Mesenchymal stem cell (in vitro differentiated cells and primary cell): ENCODE data around the gene VPS37C.

Experiments used
- DNase-seq: peaks from one replicate; pipeline ENCODE4 v3.0.0-alpha.2; 2013
- H2AFZ ChIP-seq: one replicate; pipeline ENCODE4 v1.6.1; 2013; ENCODE audit warnings: low read depth, mild to moderate bottlenecking, control low read depth, inconsistent platforms, low read length, moderate library complexity
- H2AK5ac ChIP-seq: 2 replicates; pipeline ENCODE4 v1.6.1; 2013; ENCODE audit warnings: low read length, moderate library complexity, mild to moderate bottlenecking, inconsistent platforms; ENCODE audit not compliant: severe bottlenecking
- H2BK120ac ChIP-seq: one replicate; pipeline ENCODE4 v1.6.1; 2013; ENCODE audit warnings: low read depth, mild to moderate bottlenecking, inconsistent platforms, low read length, moderate library complexity
- H2BK12ac ChIP-seq, 2 experiments: one replicate each; pipeline ENCODE4 v1.6.1; 2013; ENCODE audit warnings: inconsistent platforms in 2 of 2, low read length in 2 of 2, mild to moderate bottlenecking in 2 of 2, moderate library complexity in 2 of 2, control low read depth in 1 of 2
- H2BK15ac ChIP-seq: one replicate; pipeline ENCODE4 v1.6.1; 2013; ENCODE audit warnings: mild to moderate bottlenecking, low read depth, inconsistent platforms; ENCODE audit not compliant: poor library complexity, severe bottlenecking
- H2BK5ac ChIP-seq: 2 replicates; pipeline ENCODE4 v1.6.1; 2013; ENCODE audit warnings: low read depth, mild to moderate bottlenecking, low read length, control low read depth, inconsistent platforms; ENCODE audit not compliant: poor library complexity, severe bottlenecking
- H3K14ac ChIP-seq, 2 experiments: one replicate each; pipeline ENCODE4 v1.6.1; 2013; ENCODE audit warnings: inconsistent platforms in 2 of 2, low read length in 2 of 2, control low read depth in 1 of 2, mild to moderate bottlenecking in 1 of 2, moderate library complexity in 1 of 2
- H3K18ac ChIP-seq, 2 experiments: one replicate each; pipeline ENCODE4 v1.6.1; 2013; ENCODE audit warnings: inconsistent platforms in 2 of 2, low read length in 2 of 2, control low read depth in 1 of 2, low read depth in 1 of 2, mild to moderate bottlenecking in 1 of 2
- H3K23ac ChIP-seq, 2 experiments: one replicate each; pipeline ENCODE4 v1.6.1; 2013; ENCODE audit warnings: inconsistent platforms in 2 of 2, low read length in 2 of 2, mild to moderate bottlenecking in 2 of 2, moderate library complexity in 2 of 2, control low read depth in 1 of 2
- H3K27ac ChIP-seq: 2 replicates; pipeline ENCODE4 v1.5.1; 2013; ENCODE audit warnings: mild to moderate bottlenecking, moderate library complexity, low read length, control low read depth, inconsistent platforms; ENCODE audit not compliant: poor library complexity, severe bottlenecking
- H3K27me3 ChIP-seq, 2 experiments: 2 replicates each; pipeline versions ENCODE4 v1.6.1 to v1.7.0; 2013; ENCODE audit warnings: low read length in 2 of 2, mild to moderate bottlenecking in 2 of 2, moderate library complexity in 2 of 2, control low read depth in 1 of 2, inconsistent platforms in 1 of 2; ENCODE audit not compliant: control insufficient read depth in 1 of 2, insufficient read depth in 1 of 2
- H3K36me3 ChIP-seq, 2 experiments: 2 replicates each; pipeline versions ENCODE4 v1.6.1 to v1.7.0; 2013; ENCODE audit warnings: low read length in 2 of 2, control low read depth in 1 of 2, inconsistent platforms in 1 of 2, low read depth in 1 of 2, mild to moderate bottlenecking in 1 of 2; ENCODE audit not compliant: insufficient read depth in 2 of 2, control insufficient read depth in 1 of 2
- H3K4ac ChIP-seq, 2 experiments: one replicate each; pipeline ENCODE4 v1.6.1; 2013; ENCODE audit warnings: inconsistent platforms in 2 of 2, low read length in 2 of 2, mild to moderate bottlenecking in 2 of 2, moderate library complexity in 2 of 2, control low read depth in 1 of 2, low read depth in 1 of 2
- H3K4me1 ChIP-seq: 2 replicates; pipeline ENCODE4 v1.6.1; 2013; ENCODE audit warnings: low read depth, low read length, control low read depth; ENCODE audit not compliant: control insufficient read depth, insufficient read depth
- H3K4me2 ChIP-seq: 2 replicates; pipeline ENCODE4 v1.6.1; 2013; ENCODE audit warnings: low read length, mild to moderate bottlenecking, inconsistent platforms; ENCODE audit not compliant: poor library complexity, severe bottlenecking
- H3K4me3 ChIP-seq, 2 experiments: 2 replicates each; pipeline versions ENCODE4 v1.5.1 to v1.7.0; 2013; ENCODE audit warnings: low read length in 2 of 2, mild to moderate bottlenecking in 2 of 2, control low read depth in 1 of 2, low read depth in 1 of 2; ENCODE audit not compliant: insufficient read depth in 1 of 2
- H3K79me1 ChIP-seq: replicated peaks from 2 replicates; pipeline ENCODE4 v1.6.1; 2013; ENCODE audit warnings: mild to moderate bottlenecking, control low read depth, low read length, inconsistent platforms; ENCODE audit not compliant: poor library complexity, severe bottlenecking
- H3K9ac ChIP-seq: 2 replicates; pipeline ENCODE4 v1.7.0; 2013; ENCODE audit warnings: mild to moderate bottlenecking, low read length, moderate library complexity
- H3K9me3 ChIP-seq: 2 replicates; pipeline ENCODE4 v1.7.0; 2013; ENCODE audit warnings: mild to moderate bottlenecking, low read length; ENCODE audit not compliant: control insufficient read depth
- H4K8ac ChIP-seq: one replicate; pipeline ENCODE4 v1.6.1; 2013; ENCODE audit warnings: inconsistent platforms, mild to moderate bottlenecking, low read length, moderate library complexity
- H4K91ac ChIP-seq: one replicate; pipeline ENCODE4 v1.6.1; 2013; ENCODE audit warnings: mild to moderate bottlenecking, low read length, inconsistent platforms
- WGBS: methylation state at CpG from one replicate; pipeline ENCODE4 v1.1.7; 2013; ENCODE audit warnings: mixed read lengths; 5-methylcytosine and 5-hydroxymethylcytosine counted together

The VPS37C gene

DNA sequence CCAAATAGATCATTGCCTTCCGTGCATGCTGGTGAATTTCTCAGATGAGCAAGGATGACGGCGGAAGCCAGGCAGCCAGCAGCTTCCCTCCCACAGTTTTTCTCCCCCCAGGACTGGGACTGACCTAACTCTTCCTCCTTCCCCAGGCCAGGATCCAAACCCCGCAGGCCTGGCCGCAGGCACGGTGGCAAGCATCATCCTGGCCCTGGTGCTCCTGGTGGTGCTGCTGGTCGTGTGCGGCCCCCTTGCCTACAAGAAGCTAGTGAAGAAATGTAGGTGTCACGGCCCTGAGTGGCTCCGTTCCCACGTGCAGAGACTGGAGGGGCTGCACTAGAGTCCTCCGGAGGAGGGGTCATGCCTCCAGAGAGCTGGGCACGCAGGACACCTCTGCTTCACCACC is 38.5 kb downstream of the VPS37C start:
- no peak overlapping the region for H2BK12ac ChIP-seq
- H2BK15ac ChIP-seq = no peak overlapping the region
- no peak overlapping the region for H4K8ac ChIP-seq
- no peaks in the 10 kb centered on the region for H3K9me3 ChIP-seq
- no peak overlapping the region for H3K4me2 ChIP-seq
- no peak overlapping the region for H3K4me3 ChIP-seq
- peaks cover 14% of the 10 kb centered on the region for H3K4me1 ChIP-seq
- H3K36me3 ChIP-seq = peaks cover under 1 to 3% of the 10 kb centered on the region in 2 experiments
- no peak overlapping the region for H3K23ac ChIP-seq
- H3K18ac ChIP-seq = no peak overlapping the region
- H2BK120ac ChIP-seq = no peak overlapping the region
- H3K27me3 ChIP-seq = peaks cover 38 to 72% of the 10 kb centered on the region in 2 experiments
- no peak overlapping the region for H2BK5ac ChIP-seq
- no peak overlapping the region for H3K4ac ChIP-seq
- H2AFZ ChIP-seq = no peak overlapping the region
- 90% methylated on average over 13 of the region's 13 CpGs for WGBS
- H2AK5ac ChIP-seq = no peak overlapping the region
- H3K9ac ChIP-seq = no peak overlapping the region
- no peak for DNase-seq
- H4K91ac ChIP-seq = no peak overlapping the region
- no peak overlapping the region for H3K27ac ChIP-seq
- H3K14ac ChIP-seq = no peak overlapping the region
- H3K79me1 ChIP-seq = no peaks in the 10 kb centered on the region

DNA sequence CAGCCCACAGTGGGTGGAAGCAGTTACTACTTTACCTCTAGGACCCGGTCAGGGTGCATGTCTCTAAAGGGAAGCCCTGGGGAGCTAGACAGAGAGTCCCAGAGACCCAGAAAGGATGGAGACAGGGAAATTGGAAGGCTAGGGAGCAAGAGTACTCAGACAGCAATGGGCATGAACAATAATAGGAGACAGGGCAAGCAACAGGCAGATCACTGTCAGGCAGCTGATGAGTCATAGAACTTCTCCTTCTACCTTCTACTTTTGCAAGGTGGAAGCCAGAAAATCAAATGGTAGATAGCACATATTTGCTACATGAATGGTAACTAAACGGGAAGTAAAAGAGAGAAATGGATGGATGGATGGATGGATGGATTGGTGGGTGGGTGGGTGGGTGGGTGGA is 39.3 kb downstream of the VPS37C start:
- Histone ChIP-seq H2BK120ac (no peak overlapping the region), H3K4me1 (peaks cover 14% of the 10 kb centered on the region), H3K27me3 (peaks cover 38 to 72% of the 10 kb centered on the region in 2 experiments), H3K4me2 (no peak overlapping the region), H2AFZ (no peak overlapping the region), H3K36me3 (peaks cover 0 to 2% of the 10 kb centered on the region in 2 experiments), H4K8ac (no peak overlapping the region), H4K91ac (no peak overlapping the region), H3K27ac (no peak overlapping the region), H3K4ac (no peak overlapping the region), H3K4me3 (no peak overlapping the region), H3K23ac (no peak overlapping the region), H2BK5ac (no peak overlapping the region), H3K14ac (no peak overlapping the region), H3K9ac (no peak overlapping the region), H3K79me1 (no peaks in the 10 kb centered on the region), H3K9me3 (no peaks in the 10 kb centered on the region), H2BK12ac (no peak overlapping the region), H2BK15ac (no peak overlapping the region), H2AK5ac (no peak overlapping the region), H3K18ac (no peak overlapping the region)
- DNase-seq = no peak
- 92% methylated on average over 2 of the region's 2 CpGs for WGBS

DNA sequence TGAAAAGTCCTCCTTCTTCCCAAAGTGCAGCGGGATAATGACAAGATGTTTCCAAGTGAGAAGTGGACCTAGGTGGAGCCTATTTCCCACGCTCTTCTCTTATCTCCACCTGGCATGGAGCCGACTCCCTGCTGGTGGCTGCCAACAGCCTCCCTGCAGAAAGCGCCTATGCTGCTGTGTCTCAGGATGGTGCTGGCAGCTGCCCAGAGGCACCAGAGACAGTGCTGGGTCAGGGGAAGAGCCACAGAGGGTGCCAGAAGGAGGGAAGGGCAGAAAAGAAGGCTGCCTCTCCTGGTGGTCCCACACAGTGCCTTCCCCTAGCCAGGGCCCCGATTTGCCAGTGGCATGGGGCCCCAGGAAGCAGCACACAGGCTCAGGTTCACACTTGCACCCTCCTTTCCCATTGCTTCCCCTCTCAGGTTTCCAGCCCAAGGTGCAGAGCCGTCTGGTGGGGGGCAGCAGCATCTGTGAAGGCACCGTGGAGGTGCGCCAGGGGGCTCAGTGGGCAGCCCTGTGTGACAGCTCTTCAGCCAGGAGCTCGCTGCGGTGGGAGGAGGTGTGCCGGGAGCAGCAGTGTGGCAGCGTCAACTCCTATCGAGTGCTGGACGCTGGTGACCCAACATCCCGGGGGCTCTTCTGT is 39.9 kb downstream of the VPS37C start:
- Histone ChIP-seq H2BK120ac (no peak overlapping the region), H2BK12ac (no peak overlapping the region), H3K18ac (no peak overlapping the region), H3K4me3 (no peak overlapping the region), H3K23ac (no peak overlapping the region), H3K14ac (no peak overlapping the region), H2BK5ac (no peak overlapping the region), H3K27ac (no peak overlapping the region), H2AK5ac (no peak overlapping the region), H3K4me1 (peaks cover 14% of the 10 kb centered on the region), H4K91ac (no peak overlapping the region), H3K9ac (peak overlapping the region; percentile 43), H3K27me3 (peaks cover 42 to 72% of the 10 kb centered on the region in 2 experiments), H2AFZ (no peak overlapping the region), H3K4ac (no peak overlapping the region), H3K79me1 (no peaks in the 10 kb centered on the region), H3K9me3 (no peaks in the 10 kb centered on the region), H2BK15ac (no peak overlapping the region), H3K36me3 (no peaks in the 10 kb centered on the region), H4K8ac (no peak overlapping the region), H3K4me2 (no peak overlapping the region)
- no peak for DNase-seq
- 86% methylated on average over 15 of the region's 15 CpGs for WGBS

DNA sequence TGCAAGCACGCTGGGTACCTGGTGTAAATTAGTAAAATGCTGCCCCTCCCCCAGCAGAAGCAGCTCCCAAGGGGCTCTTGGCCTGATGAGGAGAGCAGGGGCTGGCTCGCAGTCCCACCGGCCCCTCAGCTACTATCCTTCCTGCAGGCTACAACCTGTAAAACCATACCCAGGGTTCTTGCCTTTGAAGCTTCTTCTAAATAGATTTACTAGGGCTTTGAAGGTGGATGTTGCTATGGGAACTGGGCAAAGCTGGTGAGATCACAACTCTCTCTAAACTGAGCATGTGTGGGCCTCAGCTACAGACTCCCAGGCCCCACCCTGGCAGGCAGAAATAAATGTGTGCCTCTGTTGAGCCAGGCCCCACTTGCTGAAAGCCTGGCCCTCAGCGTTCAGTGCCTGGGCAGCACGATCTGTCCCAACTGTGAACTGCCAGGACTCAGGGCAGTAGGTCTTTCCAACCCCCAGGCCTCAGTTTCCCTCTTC is 40.5 kb downstream of the VPS37C start:
- Histone ChIP-seq H2AFZ (no peak overlapping the region), H4K8ac (no peak overlapping the region), H3K9me3 (no peaks in the 10 kb centered on the region), H2AK5ac (no peak overlapping the region), H3K36me3 (no peaks in the 10 kb centered on the region), H3K18ac (no peak overlapping the region), H2BK12ac (no peak overlapping the region), H3K14ac (no peak overlapping the region), H3K27ac (no peak overlapping the region), H3K27me3 (peaks cover 44 to 66% of the 10 kb centered on the region in 2 experiments), H2BK5ac (no peak overlapping the region), H2BK15ac (no peak overlapping the region), H3K4ac (no peak overlapping the region), H3K79me1 (no peaks in the 10 kb centered on the region), H3K4me2 (no peak overlapping the region), H3K4me1 (peaks cover 14% of the 10 kb centered on the region), H4K91ac (no peak overlapping the region), H3K4me3 (no peak overlapping the region), H3K9ac (peak overlapping the region; percentile 43), H3K23ac (no peak overlapping the region), H2BK120ac (no peak overlapping the region)
- whole genome bisulfite sequencing = 69% methylated on average over 3 of the region's 5 CpGs
- DNase-seq = peak; percentile 16
